EH (cell line): ENCODE results near the gene EPN2.

Experiments used
- DNase-seq: peaks from one replicate; pipeline ENCODE4 v3.0.0-alpha.2; 2015; ENCODE audit warnings: low read depth

The EPN2 gene

DNA sequence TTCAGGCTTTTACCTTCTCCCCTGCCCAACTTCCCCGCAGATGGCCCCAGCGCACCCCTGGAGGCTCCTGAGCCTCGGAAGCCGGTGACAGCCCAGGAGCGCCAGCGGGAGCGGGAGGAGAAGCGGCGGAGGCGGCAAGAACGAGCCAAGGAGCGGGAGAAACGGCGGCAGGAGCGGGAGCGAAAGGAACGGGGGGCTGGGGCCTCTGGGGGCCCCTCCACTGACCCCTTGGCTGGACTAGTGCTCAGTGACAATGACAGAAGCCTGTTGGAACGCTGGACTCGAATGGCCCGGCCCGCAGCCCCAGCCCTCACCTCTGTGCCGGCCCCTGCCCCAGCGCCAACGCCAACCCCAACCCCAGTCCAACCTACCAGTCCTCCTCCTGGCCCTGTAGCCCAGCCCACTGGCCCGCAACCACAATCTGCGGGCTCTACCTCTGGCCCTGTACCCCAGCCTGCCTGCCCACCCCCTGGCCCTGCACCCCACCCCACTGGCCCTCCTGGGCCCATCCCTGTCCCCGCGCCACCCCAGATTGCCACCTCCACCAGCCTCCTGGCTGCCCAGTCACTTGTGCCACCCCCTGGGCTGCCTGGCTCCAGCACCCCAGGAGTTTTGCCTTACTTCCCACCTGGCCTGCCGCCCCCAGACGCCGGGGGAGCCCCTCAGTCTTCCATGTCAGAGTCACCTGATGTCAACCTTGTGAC lies 144.7 kb downstream of the EPN2 start:
- no peak for DNase-seq

GRCh38 chr17:19382531-19383444 lies 145.6 kb downstream of the EPN2 start:
- DNase-seq = no peak

DNA sequence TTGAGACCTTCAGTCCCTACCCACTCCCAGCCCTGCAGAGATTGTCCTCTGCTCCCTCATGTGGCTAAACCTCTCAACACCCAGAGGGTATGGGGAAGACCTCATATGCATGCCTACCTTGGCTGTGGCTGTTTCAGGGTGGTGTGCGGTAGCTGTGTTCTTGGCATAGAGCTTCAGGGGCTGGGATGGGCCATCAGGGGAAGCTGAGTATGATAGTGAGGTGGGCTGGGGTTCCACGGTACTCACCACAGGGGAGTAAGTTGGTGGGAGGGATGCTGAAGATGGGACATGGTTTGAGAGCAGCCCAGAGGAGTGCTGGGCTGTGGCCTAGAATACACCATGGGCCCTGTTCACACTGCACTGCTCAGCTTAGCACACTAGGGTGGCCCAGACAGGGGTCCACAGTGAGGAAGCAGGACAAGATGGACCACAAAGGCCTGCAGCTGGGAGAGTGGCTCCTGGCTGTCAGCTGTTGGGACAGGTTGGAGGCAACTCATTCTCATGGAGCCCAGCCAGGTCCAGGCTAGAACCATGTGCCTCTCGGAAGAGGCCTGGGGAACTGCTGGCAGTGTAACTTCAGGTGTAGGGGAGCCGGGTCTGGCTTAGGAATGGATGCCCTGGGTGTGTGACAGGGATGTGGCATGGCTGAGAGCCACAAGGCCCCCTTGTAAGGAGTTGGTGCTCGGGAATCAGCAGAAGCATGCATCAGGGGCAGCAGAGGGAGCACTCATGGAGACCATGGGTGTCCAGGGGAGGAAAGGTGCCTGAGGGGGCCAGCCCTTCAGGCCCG lies 146.7 kb downstream of the EPN2 start:
- no peak for DNase-seq

- DNase-seq = peak; percentile 73
These were observed 147.7 kb downstream of the EPN2 start for GRCh38 chr17:19384723-19385391.

DNA sequence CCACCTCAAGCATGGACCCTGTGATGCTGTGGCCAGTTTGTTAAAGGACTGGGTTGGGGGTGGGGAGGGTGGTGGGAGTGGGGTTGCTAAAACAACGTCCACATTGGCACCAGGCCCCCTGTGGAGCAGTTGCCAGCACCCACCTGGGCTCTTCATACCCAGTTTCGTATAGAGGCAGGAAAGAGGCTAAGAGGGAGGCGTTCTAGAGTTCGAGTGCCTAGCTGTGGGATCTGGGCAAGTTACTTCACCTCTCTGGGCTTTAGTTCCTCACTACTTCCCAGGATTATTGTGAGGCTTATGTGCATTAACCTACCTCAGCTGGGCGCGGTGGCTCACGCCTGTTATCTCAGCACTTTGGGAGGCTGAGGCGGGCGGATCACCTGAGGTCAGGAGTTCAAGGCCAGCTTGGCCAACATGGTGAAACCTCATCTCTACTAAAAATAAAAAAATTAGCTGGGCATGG lies 148.4 kb downstream of the EPN2 start:
- DNase-seq = no peak
